ENCODE measurements around the gene SMAD3. TPM values are rescaled to one million over a fixed set of nuclear protein-coding genes. Genes with fewer than 3 reads are reported as not detected.

The SMAD3 gene
- total and polyA plus RNA-seq, 10 of the 15 experiments (the other 5 are each of a cell fraction or from before 2014, with no cell fraction given): 5.6 to 43.2 (median 16.0) TPM

DNA sequence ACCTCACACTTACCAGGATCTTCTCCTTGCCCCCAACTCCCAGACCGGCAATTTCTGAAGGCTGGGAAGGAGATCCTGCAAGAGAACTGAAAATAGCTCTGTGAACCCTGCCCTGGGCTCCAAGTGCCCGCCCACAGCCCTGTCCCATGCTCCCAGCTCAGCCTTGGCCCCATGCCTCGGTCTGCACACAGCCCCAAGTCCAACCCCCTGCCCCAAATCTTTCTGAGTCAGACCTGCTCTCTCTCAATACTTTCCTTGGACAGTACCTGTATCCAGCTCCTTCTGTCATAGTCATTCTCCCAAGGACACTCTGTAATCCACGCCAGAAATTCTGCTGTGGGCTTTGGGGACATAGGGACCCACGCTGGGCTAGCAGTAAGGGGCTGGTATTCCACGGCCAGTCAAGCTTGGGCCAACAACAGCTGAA lies 6.3 kb upstream of the SMAD3 start (continued):
- TF ChIP-seq, protein P1, sequence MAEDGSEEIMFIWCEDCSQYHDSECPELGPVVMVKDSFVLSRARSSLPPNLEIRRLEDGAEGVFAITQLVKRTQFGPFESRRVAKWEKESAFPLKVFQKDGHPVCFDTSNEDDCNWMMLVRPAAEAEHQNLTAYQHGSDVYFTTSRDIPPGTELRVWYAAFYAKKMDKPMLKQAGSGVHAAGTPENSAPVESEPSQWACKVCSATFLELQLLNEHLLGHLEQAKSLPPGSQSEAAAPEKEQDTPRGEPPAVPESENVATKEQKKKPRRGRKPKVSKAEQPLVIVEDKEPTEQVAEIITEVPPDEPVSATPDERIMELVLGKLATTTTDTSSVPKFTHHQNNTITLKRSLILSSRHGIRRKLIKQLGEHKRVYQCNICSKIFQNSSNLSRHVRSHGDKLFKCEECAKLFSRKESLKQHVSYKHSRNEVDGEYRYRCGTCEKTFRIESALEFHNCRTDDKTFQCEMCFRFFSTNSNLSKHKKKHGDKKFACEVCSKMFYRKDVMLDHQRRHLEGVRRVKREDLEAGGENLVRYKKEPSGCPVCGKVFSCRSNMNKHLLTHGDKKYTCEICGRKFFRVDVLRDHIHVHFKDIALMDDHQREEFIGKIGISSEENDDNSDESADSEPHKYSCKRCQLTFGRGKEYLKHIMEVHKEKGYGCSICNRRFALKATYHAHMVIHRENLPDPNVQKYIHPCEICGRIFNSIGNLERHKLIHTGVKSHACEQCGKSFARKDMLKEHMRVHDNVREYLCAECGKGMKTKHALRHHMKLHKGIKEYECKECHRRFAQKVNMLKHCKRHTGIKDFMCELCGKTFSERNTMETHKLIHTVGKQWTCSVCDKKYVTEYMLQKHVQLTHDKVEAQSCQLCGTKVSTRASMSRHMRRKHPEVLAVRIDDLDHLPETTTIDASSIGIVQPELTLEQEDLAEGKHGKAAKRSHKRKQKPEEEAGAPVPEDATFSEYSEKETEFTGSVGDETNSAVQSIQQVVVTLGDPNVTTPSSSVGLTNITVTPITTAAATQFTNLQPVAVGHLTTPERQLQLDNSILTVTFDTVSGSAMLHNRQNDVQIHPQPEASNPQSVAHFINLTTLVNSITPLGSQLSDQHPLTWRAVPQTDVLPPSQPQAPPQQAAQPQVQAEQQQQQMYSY (CRISPR knock-in tag; IDR thresholded peaks at IDR 0.05): no peak
- no peak for TF ChIP-seq KLF5 (IDR thresholded peaks at IDR 0.05; ENCODE audit: partially characterized antibody)

DNA sequence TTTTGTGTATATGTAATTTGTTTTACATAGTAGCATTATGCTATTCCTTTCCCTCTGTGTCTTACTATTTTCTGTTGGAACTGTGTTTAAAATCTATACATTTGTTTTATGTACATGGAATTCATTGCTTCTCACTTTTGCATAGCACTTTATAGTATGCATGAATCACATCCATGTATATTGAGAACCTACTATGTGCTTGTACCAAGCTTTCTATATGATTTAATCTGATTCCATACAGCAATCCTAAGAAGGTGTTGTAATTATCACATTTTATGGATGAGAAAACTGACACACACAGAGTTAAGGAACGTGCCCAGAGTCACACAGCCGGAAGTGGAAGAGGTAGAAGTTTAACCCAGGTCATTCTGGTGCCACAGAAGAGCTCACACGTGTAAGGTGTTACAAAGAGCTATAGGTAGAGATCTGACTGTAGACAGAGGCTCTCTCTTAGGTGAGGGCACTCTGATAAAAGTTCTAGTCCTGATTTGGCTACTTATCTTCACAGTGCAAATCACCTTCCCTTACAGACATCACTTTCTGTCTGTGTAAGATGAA lies 3.5 kb upstream of the SMAD3 start:
- no peak for DNase-seq (ENCODE audit: low read depth, low spot score)
- Histone ChIP-seq H3K4me2 (ENCODE audit: control insufficient read depth, insufficient read depth) (no peak overlapping the region), H3K4me1 (ENCODE audit: control insufficient read depth, insufficient read depth, low read length) (no peaks in the 10 kb centered on the region), H3K9ac (ENCODE audit: control insufficient read depth, insufficient read depth, low read length) (no peak overlapping the region), H3K27me3 (replicated peaks in 1 of 2; ENCODE audit: control insufficient read depth in 2 of 2, insufficient read depth in 2 of 2, low read length in 1 of 2) (no peaks in the 10 kb centered on the region), H3K27ac (ENCODE audit: control insufficient read depth, insufficient read depth) (no peak overlapping the region), H2AFZ (ENCODE audit: control insufficient read depth, low read depth, low read length) (no peak overlapping the region), H4K20me1 (ENCODE audit: control insufficient read depth, insufficient read depth) (no peaks in the 10 kb centered on the region), H3K36me3 (ENCODE audit: control insufficient read depth in 2 of 2, insufficient read depth in 2 of 2, low read length in 1 of 2) (no peaks in the 10 kb centered on the region), H3K4me3 (no peak overlapping the region), H3K9me3 (replicated peaks; ENCODE audit: control insufficient read depth, insufficient read depth, low read length) (no peaks in the 10 kb centered on the region), H3K79me2 (ENCODE audit: control insufficient read depth, insufficient read depth, low read length) (peaks cover 10% of the 10 kb centered on the region)
- no TSS peak for BruUV-seq (replicated peaks)
- FAIRE-seq: no peak
- in situ Hi-C loops (cut with MboI) (no loop called here), intact Hi-C loops (cut with micrococcal nuclease; ENCODE audit: unreplicated experiment) (no loop called here)
- ChIA-PET POLR2A (interaction anchor here (1.1 kb wide), 1 partner anchor 10 kb away, joined by 4 read pairs; no protein-coding TSS in a partner anchor), SMC1A (ENCODE audit: uncharacterized antibody, unreplicated experiment) (interaction anchor here (0.8 to 2.8 kb wide), 9 partner anchors 19 to 178 kb away, joined by 3 to 12 read pairs (median 4); no protein-coding TSS in a partner anchor), RAD21 (ENCODE audit: unreplicated experiment) (interaction anchor here (0.8 to 2.1 kb wide), 4 partner anchors 8 to 116 kb away, joined by 3 to 6 read pairs (median 4); no protein-coding TSS in a partner anchor), CTCF (interaction anchor here (0.7 to 1.1 kb wide), 3 partner anchors 73 to 179 kb away, joined by 3 to 4 read pairs (median 3); no protein-coding TSS in a partner anchor)
- WGBS (ENCODE audit: insufficient coverage, insufficient replicate concordance, low lambda C conversion rate, missing lambda C conversion rate): 38% methylated on average over 3 of the region's 3 CpGs
- no peak for ATAC-seq
- TF ChIP-seq RAD21 (IDR thresholded peaks at IDR 0.05; ENCODE audit: insufficient read depth, low read depth, low read length) (no peak), BCL11A (IDR thresholded peaks at IDR 0.05; ENCODE audit: low read depth, low read length) (no peak), PAX8 (IDR thresholded peaks at IDR 0.05) (no peak), LARP7 (IDR thresholded peaks at IDR 0.05) (no peak), TCF7 (IDR thresholded peaks at IDR 0.05; ENCODE audit: borderline replicate concordance) (no peak), EP300 (IDR thresholded peaks at IDR 0.05; ENCODE audit: borderline replicate concordance in 1 of 2, control insufficient read depth in 1 of 2, low read depth in 2 of 2, low read length in 2 of 2) (no peak), SREBF1 (IDR thresholded peaks at IDR 0.05; ENCODE audit: low read length) (no peak), RAD51 (IDR thresholded peaks at IDR 0.05) (no peak), TCF3 (IDR thresholded peaks at IDR 0.05; ENCODE audit: borderline replicate concordance, insufficient read depth, low read depth, low read length) (no peak), SMAD1 (IDR thresholded peaks at IDR 0.05; ENCODE audit: low read depth, partially characterized antibody) (no peak), ZNF384 (IDR thresholded peaks at IDR 0.05; ENCODE audit: borderline replicate concordance, low read depth, low read length) (no peak), MYC (IDR thresholded peaks at IDR 0.05; ENCODE audit: insufficient read depth, insufficient read length, insufficient replicate concordance, low read length, severe bottlenecking) (no peak)
- TF ChIP-seq, protein P2, sequence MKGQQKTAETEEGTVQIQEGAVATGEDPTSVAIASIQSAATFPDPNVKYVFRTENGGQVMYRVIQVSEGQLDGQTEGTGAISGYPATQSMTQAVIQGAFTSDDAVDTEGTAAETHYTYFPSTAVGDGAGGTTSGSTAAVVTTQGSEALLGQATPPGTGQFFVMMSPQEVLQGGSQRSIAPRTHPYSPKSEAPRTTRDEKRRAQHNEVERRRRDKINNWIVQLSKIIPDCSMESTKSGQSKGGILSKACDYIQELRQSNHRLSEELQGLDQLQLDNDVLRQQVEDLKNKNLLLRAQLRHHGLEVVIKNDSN (IDR thresholded peaks at IDR 0.05; ENCODE audit: borderline replicate concordance, extremely low read length, insufficient read depth, low read depth, low read length): no peak
- TF ChIP-seq, protein P3, sequence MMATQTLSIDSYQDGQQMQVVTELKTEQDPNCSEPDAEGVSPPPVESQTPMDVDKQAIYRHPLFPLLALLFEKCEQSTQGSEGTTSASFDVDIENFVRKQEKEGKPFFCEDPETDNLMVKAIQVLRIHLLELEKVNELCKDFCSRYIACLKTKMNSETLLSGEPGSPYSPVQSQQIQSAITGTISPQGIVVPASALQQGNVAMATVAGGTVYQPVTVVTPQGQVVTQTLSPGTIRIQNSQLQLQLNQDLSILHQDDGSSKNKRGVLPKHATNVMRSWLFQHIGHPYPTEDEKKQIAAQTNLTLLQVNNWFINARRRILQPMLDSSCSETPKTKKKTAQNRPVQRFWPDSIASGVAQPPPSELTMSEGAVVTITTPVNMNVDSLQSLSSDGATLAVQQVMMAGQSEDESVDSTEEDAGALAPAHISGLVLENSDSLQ (IDR thresholded peaks at IDR 0.05): no peak
